Activated CD8-positive, alpha-beta T cell treated with anti-CD3 and anti-CD28 coated beads for 36 hours (primary cell): ENCODE results near the gene MIAT. TPM values are rescaled to one million over a fixed set of nuclear protein-coding genes. Genes with fewer than 3 reads are reported as not detected.

Experiments
- ATAC-seq: fragments of 200-7000 bp; cut with Tn5 transposase; one replicate; pipeline ENCODE4 v1.10.0; 2021; ENCODE audit warnings: mild to moderate bottlenecking, moderate library complexity
- CTCF ChIA-PET: fragments of 350-600 bp; sonication (Branson Sonifier 250); formaldehyde crosslinking; loops from one replicate; lab custom pipeline; 2021; ENCODE audit warnings: antibody characterized with exemption; lab: Charles Lee
- POLR2A ChIA-PET: fragments of 350-600 bp; sonication (Branson Sonifier 250); formaldehyde crosslinking; loops from one replicate; lab custom pipeline; 2021; ENCODE audit warnings: antibody characterized with exemption; lab: Charles Lee
- DNase-seq: peaks from one replicate; pipeline ENCODE4 v3.0.0-alpha.2; 2020
- H3K27ac Mint-ChIP-seq: one replicate; pipeline ENCODE4 v1.8.0; 2021; ENCODE audit warnings: mild to moderate bottlenecking, mixed read lengths
- H3K27me3 Mint-ChIP-seq: one replicate; pipeline ENCODE4 v1.8.0; 2021; ENCODE audit warnings: mixed read lengths
- H3K36me3 Mint-ChIP-seq: one replicate; pipeline ENCODE4 v1.8.0; 2021; ENCODE audit warnings: low read depth, mixed read lengths
- H3K4me1 Mint-ChIP-seq: one replicate; pipeline ENCODE4 v1.8.0; 2021; ENCODE audit warnings: low read depth, mixed read lengths
- H3K4me3 Mint-ChIP-seq: one replicate; pipeline ENCODE4 v1.8.0; 2021; ENCODE audit warnings: mild to moderate bottlenecking, moderate library complexity, mixed read lengths
- H3K9me3 Mint-ChIP-seq: one replicate; pipeline ENCODE4 v1.8.0; 2021; ENCODE audit warnings: mixed read lengths
- intact Hi-C: fragments of 100-400 bp; cut with micrococcal nuclease; formaldehyde crosslinking; loops from one replicate; pipeline ENCODE4 v1.10.0; 2022
- total RNA-seq, 2 experiments: library from RNA; stranded (reverse); gene quantifications; one replicate each; pipeline ENCODE4 v1.2.3, GENCODE V29; 2021
- TF ChIP-seq, protein P1 (sequence below): fragments of 200-600 bp; IDR thresholded peaks from one replicate; pipeline ENCODE4 v1.8.0; 2022; ENCODE audit warnings: antibody characterized with exemption, mild to moderate bottlenecking

Gene MIAT
- total RNA-seq, 2 experiments from 2014 or later, result 11.6 to 11.9 TPM

DNA sequence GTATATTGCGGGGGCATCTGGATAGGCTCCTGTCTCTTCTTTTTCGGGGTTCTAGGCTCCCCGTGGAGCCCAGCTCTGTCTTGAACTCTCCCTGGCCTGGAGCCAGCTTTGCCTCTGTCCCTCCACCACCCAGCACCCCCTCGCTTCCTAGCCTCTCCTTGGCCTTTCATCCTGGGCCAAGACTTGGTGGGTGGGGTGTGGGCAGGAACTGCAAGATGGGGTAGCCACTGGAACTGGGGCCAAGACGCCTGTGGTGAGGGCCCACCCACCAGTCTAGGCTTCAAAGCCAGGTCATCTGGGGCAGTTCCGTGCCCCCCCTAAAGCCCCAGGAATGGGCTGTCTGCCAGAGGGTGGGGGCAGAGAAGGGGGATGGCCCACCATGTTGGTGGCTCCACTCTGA, 37.9 kb upstream of the MIAT start:
- DNase-seq, result no peak
- POLR2A ChIA-PET, result no interaction called here
- Mint-ChIP-seq H3K36me3 (no peaks in the 10 kb centered on the region), H3K27ac (no peak overlapping the region), H3K4me3 (no peak overlapping the region), H3K27me3 (no peaks in the 10 kb centered on the region), H3K4me1 (peaks cover 12% of the 10 kb centered on the region), H3K9me3 (no peaks in the 10 kb centered on the region)
- CTCF ChIA-PET, result no interaction called here
- intact Hi-C loops, result no loop called here
- TF ChIP-seq, protein P1, sequence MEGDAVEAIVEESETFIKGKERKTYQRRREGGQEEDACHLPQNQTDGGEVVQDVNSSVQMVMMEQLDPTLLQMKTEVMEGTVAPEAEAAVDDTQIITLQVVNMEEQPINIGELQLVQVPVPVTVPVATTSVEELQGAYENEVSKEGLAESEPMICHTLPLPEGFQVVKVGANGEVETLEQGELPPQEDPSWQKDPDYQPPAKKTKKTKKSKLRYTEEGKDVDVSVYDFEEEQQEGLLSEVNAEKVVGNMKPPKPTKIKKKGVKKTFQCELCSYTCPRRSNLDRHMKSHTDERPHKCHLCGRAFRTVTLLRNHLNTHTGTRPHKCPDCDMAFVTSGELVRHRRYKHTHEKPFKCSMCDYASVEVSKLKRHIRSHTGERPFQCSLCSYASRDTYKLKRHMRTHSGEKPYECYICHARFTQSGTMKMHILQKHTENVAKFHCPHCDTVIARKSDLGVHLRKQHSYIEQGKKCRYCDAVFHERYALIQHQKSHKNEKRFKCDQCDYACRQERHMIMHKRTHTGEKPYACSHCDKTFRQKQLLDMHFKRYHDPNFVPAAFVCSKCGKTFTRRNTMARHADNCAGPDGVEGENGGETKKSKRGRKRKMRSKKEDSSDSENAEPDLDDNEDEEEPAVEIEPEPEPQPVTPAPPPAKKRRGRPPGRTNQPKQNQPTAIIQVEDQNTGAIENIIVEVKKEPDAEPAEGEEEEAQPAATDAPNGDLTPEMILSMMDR, result no peak
- ATAC-seq, result no peak

DNA sequence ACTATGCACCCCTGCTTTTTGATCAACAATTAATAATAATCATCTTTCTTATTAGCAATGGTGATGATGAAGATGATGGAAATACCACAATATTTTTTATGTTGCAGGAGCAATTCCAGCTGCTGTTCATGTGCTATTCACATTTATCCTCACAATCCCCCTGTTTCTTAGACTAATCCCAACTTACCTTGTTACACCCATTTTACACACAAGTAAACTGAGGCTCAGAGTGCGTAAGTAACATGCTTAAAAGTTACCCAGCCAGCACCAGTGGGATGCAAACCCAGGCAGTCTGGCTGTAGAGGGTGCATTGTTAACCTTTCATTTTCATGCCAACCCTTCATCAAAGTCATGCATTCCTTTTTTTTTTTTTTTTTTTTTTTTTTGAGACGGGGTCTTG, 37.2 kb upstream of the MIAT start:
- ChIA-PET CTCF (no interaction called here), POLR2A (no interaction called here)
- TF ChIP-seq, protein P1, result no peak

DNA sequence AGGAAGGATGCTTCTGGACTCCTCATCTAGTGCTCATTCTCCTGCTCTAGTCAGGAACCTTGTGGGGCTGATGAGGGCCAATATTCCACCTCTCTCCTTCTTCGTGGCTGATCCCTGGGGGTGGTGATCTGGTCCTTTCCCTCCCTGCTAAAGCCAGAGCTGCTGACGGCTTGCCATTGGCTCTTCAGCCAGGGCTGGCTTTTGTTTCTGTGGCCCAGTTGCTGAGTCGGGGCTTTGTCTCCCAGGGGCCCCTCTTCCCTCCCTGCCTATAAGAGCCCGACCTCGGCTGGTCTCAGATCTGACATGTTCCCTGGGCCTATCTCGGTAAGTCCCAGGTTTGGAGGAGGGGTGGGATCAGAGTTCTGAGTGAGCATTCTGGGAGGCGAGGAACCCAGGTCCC, 35.7 kb upstream of the MIAT start, which contains the start of gene CRYBA4:
CRYBA4 (plus strand) TSS at position 301 of the 400 bp plus-strand sequence. CDS start 634 bp downstream, outside the sequence.
- H3K27ac Mint-ChIP-seq, result no peak within 1 kb of the TSS
- no peaks in the 10 kb centered on the region for H3K36me3 Mint-ChIP-seq
- H3K4me3 Mint-ChIP-seq, result no peak within 1 kb of the TSS
- no peaks in the 10 kb centered on the region for H3K27me3 Mint-ChIP-seq
- peaks cover 8% of the 10 kb centered on the region for H3K4me1 Mint-ChIP-seq
- no peak for DNase-seq
- no peak for ATAC-seq
- intact Hi-C loops, result no loop called here
- H3K9me3 Mint-ChIP-seq, result no peaks in the 10 kb centered on the region
- ChIA-PET CTCF (interaction anchor here (0.9 kb wide), 1 partner anchor 44 kb away, joined by 3 read pairs; no protein-coding TSS in a partner anchor), POLR2A (interaction anchor here (1.2 kb wide), 1 partner anchor 12 kb away, joined by 3 read pairs; no protein-coding TSS in a partner anchor)
- TF ChIP-seq, protein P1, result no peak

More for the DNA sequence above, 37.2 kb upstream of the MIAT start:
- Mint-ChIP-seq H3K27ac (no peak overlapping the region), H3K27me3 (no peaks in the 10 kb centered on the region), H3K36me3 (no peaks in the 10 kb centered on the region), H3K4me1 (peaks cover 10% of the 10 kb centered on the region), H3K4me3 (no peak overlapping the region), H3K9me3 (no peaks in the 10 kb centered on the region)
- intact Hi-C loops, result no loop called here
- no peak for ATAC-seq
- no peak for DNase-seq

DNA sequence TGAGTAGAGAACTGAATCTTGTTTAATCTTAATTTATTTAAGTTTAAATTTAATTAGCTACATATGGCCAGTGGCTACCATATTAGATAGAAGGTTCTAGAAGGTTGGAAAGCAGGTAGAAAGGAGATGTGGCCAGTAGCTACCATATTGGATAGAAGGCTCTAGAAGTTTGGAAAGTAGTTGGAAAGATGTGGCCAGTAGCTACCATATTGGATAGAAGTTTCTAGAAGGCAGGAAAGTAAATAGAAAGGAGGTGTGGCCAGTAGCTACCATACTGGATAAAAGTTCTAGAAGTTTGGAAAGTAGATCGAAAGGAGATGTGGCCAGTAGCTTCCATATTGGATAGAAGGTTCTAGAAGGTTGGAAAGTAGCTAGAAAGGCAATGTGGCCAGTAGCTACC, 33.4 kb upstream of the MIAT start:
- intact Hi-C loops, result no loop called here
- Mint-ChIP-seq H3K27me3 (no peaks in the 10 kb centered on the region), H3K4me3 (no peak overlapping the region), H3K27ac (no peak overlapping the region), H3K9me3 (no peaks in the 10 kb centered on the region), H3K4me1 (peaks cover 11% of the 10 kb centered on the region), H3K36me3 (no peaks in the 10 kb centered on the region)
- TF ChIP-seq, protein P1, result no peak
- CTCF ChIA-PET, result interaction anchor here (1.1 to 1.3 kb wide), 5 partner anchors 11 to 142 kb away, joined by 3 to 4 read pairs (median 3); no protein-coding TSS in a partner anchor
- ATAC-seq, result no peak
- DNase-seq, result no peak
- POLR2A ChIA-PET, result interaction anchor here (2.0 kb wide), 1 partner anchor 13 kb away, joined by 7 read pairs; no protein-coding TSS in a partner anchor

DNA sequence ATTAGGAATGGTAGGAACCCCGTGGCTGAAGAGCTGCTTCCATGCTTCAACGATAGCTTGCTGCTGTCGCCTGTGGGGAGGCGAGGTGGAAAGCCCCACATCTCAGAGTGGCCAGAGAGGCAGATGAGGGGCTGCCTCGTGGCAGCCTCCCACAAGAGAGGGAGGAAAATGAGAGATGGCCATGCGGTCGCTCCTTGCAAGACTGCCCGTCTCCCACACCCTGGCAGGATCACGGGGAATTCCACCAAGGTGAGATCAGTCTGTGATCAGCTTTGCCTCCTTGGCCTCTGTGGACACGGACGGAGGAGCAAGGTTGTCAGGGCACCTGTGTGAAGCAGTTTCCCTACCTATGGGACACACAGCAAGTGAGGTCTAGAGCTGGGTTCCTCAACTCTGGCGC, 32.6 kb upstream of the MIAT start:
- no peak for DNase-seq
- TF ChIP-seq, protein P1, result no peak
- Mint-ChIP-seq H3K4me1 (peaks cover 11% of the 10 kb centered on the region), H3K27me3 (no peaks in the 10 kb centered on the region), H3K9me3 (no peaks in the 10 kb centered on the region), H3K27ac (no peak overlapping the region), H3K36me3 (no peaks in the 10 kb centered on the region), H3K4me3 (no peak overlapping the region)
- POLR2A ChIA-PET, result interaction anchor here (0.7 to 2.0 kb wide), 3 partner anchors 13 to 46 kb away, joined by 3 to 7 read pairs (median 3); no protein-coding TSS in a partner anchor
- no peak for ATAC-seq
- CTCF ChIA-PET, result interaction anchor here (1.1 to 1.3 kb wide), 3 partner anchors 12 to 143 kb away, joined by 3 to 4 read pairs (median 3); no protein-coding TSS in a partner anchor
- intact Hi-C loops, result no loop called here
